C4-2B (cell line): Measurements from ENCODE around the gene SLC35F5.

Experiments used
- H3K27ac ChIP-seq: fragments of 450-650 bp; 2 replicates; pipeline ENCODE4 v1.5.1; 2017
- ZFX ChIP-seq: fragments of 450-650 bp; IDR thresholded peaks from 2 replicates; pipeline ENCODE4 v1.6.1; 2017
- TF ChIP-seq, protein P1 (sequence below): fragments of 450-650 bp; conservative IDR thresholded peaks from 2 replicates; pipeline ENCODE4 v1.5.1; 2017; ENCODE audit warnings: mild to moderate bottlenecking

The SLC35F5 gene

GRCh38 chr2:113767811-113768460, 11.5 kb upstream of the SLC35F5 start:
- TF ChIP-seq, protein P1, sequence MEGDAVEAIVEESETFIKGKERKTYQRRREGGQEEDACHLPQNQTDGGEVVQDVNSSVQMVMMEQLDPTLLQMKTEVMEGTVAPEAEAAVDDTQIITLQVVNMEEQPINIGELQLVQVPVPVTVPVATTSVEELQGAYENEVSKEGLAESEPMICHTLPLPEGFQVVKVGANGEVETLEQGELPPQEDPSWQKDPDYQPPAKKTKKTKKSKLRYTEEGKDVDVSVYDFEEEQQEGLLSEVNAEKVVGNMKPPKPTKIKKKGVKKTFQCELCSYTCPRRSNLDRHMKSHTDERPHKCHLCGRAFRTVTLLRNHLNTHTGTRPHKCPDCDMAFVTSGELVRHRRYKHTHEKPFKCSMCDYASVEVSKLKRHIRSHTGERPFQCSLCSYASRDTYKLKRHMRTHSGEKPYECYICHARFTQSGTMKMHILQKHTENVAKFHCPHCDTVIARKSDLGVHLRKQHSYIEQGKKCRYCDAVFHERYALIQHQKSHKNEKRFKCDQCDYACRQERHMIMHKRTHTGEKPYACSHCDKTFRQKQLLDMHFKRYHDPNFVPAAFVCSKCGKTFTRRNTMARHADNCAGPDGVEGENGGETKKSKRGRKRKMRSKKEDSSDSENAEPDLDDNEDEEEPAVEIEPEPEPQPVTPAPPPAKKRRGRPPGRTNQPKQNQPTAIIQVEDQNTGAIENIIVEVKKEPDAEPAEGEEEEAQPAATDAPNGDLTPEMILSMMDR, result no peak
- TF ChIP-seq ZFX, result no peak
- H3K27ac ChIP-seq, result no peak overlapping the region

DNA sequence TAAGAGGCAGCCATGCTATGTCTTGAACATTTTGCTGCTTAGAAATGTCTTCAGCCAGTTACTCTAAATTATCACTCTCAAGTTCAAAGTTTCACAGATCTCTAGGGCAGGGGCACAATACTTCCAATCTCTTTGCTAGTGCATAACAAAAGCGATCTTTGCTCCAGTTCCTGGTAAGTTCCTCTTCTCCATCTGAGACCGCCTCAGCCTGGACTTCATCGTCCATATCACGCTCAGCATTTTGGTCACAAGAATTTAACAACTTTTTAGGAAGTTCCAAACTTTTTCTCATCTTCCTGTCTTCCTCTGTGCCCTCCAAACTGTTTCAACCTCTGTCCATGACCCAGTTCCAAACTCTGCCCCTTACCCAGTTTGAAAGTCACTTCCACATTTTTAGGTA, 8.8 kb upstream of the SLC35F5 start:
- no peak overlapping the region for H3K27ac ChIP-seq
- TF ChIP-seq, protein P1, result no peak
- TF ChIP-seq ZFX, result no peak

DNA sequence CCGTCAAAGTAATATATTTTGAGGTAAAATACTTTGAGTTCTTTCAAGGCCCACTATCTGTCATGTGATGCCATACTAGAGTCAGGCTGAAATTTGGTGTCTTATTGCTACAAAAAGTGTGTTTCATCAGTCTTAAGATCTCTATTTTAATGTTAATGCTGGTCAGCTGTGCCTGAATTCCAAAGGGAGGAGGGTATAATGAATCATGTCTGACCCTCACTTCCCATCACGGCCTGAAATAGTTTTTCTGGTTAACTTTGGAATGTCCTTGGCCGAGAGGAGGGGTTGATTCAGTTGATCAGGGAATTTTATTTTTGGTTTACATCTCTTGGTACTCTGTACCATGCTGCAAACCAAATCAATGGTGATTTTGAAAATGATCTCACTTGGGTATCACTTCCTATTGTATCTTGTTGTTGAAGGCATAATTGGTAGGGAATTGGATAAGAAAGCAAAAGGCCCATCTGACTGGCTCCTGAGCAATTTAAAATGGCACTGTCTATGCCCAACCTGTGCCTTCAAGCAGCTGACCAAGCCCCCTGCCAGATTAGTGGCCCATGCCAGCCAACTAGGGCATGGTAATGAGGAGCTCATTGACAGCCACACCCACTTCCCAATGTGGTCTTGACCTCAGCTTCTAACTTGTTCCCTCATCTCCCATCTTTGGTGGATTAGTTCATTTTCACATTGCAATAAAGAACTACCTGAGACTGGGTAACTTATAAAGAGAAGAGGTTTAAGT, 6.1 kb upstream of the SLC35F5 start:
- H3K27ac ChIP-seq, result no peak overlapping the region
- TF ChIP-seq, protein P1, result no peak
- no peak for TF ChIP-seq ZFX

DNA sequence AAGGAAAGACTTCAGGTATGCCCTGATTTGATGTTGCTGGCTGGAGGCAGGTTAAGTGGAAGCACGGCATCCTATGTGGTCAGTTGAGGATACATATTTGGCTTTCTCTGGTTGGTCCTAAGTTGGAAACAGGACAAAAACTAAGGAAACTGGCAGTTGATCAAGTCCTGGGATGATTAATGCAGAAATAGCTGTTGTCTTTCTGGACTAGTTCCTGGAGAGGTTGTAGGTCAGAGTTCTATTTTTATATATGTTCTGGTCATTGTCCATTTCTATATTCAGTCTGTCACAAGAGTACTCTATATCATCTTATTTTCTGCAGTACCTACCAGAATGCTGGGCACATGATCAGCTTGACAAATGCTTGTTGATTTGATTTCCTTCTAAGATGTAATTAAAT, 4.0 kb upstream of the SLC35F5 start:
- no peak for TF ChIP-seq ZFX
- TF ChIP-seq, protein P1, result no peak
- no peak overlapping the region for H3K27ac ChIP-seq

DNA sequence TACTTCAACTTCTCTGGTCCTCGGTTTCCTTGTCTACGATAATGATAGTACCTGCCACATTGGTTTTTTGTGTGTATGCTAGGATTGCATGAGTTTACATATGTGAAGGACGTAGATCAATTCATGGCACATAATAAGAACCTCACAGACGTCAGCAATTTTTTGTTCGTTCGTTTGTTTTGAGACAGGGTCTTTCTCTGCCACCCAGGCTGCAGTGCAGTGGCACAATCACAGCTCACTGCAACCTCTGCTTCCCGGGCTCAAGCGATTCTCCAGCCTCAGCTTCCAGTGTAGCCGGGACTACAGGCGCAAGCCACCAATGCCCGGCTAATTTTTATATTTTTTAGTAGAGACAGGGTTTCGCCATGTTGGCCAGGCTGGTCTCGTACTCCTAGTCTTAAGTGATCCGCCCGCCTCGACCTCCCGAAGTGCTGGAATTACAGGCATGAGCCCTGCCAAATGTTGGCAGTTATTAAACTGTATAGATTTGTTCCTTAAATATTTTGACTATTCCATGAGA, 756 bp upstream of the SLC35F5 start:
- no peak for TF ChIP-seq ZFX
- TF ChIP-seq, protein P1, result no peak
- H3K27ac ChIP-seq, result peak overlapping the region; percentile 90

- TF ChIP-seq ZFX, result no peak
- TF ChIP-seq, protein P1, result no peak
- peak overlapping the region; percentile 90 for H3K27ac ChIP-seq
Measured at GRCh38 chr2:113755835-113756354, 547 bp downstream of the SLC35F5 start.
